Skeletal muscle tissue (tissue), 4 donors: ENCODE data around the gene KCNMA1. TPM values are rescaled to one million over a fixed set of nuclear protein-coding genes. Genes with fewer than 3 reads are reported as not detected.

Experiments
- H3K27ac ChIP-seq: one replicate; pipeline ENCODE4 v1.7.0; 2013; ENCODE audit warnings: mild to moderate bottlenecking, low read depth, low read length, inconsistent platforms
- H3K27me3 ChIP-seq, 3 donors: one replicate each; pipeline ENCODE4 v1.7.0; 2013; ENCODE audit warnings: low read length in 3 of 3; ENCODE audit not compliant: control insufficient read depth in 3 of 3, insufficient read depth in 3 of 3
- H3K36me3 ChIP-seq, 3 donors: one replicate each; pipeline ENCODE4 v1.7.0; 2013; ENCODE audit warnings: low read length in 3 of 3; ENCODE audit not compliant: control insufficient read depth in 3 of 3, insufficient read depth in 3 of 3
- H3K4me1 ChIP-seq, 3 donors: one replicate each; pipeline ENCODE4 v1.7.0; 2013; ENCODE audit warnings: low read length in 3 of 3, mild to moderate bottlenecking in 3 of 3; ENCODE audit not compliant: control insufficient read depth in 3 of 3, insufficient read depth in 3 of 3
- H3K4me3 ChIP-seq, 3 donors: one replicate each; pipeline ENCODE4 v1.7.0; 2013; ENCODE audit warnings: low read length in 3 of 3
- H3K9ac ChIP-seq, 3 donors: one replicate each; pipeline ENCODE4 v1.7.0; 2013; ENCODE audit warnings: low read length in 3 of 3, mild to moderate bottlenecking in 3 of 3, moderate library complexity in 2 of 3, low read depth in 1 of 3
- H3K9me3 ChIP-seq, 3 donors: one replicate each; pipeline ENCODE4 v1.7.0; 2013; ENCODE audit warnings: low read length in 3 of 3; ENCODE audit not compliant: control insufficient read depth in 3 of 3
- total RNA-seq: library from RNA; depleted of rRNA; stranded (reverse); fragments of >200 nt; gene quantifications from one replicate; pipeline ENCODE4 v1.2.3, GENCODE V29; 2014
- donor health status: Osteomylitis.

The KCNMA1 gene
- total RNA-seq, 1 donor from 2014 or later: 18.8 TPM

DNA sequence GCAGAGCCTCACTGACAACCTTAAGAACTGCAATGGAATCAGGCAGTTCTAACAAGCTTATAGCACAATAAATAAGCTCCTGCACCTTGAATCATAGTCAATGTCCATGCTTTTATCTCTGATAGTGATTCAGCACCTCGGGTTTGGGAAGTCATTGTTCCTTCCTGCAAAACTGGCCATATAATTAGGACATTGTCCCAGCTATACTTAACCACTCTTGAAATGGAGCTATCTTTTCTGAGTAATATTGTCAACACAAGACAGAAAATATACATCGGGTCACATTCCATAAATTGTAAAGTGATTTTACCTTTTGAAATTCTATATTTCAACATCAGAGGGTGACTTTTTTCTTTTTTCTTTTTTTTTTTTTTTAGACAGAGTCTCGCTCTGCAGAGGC lies 682.8 kb downstream of the KCNMA1 start:
- no peak overlapping the region for H3K9ac ChIP-seq
- no peaks in the 10 kb centered on the region for H3K4me1 ChIP-seq
- H3K27me3 ChIP-seq: no peaks in the 10 kb centered on the region
- H3K27ac ChIP-seq: no peak overlapping the region
- peaks cover 0 to 14% (median 3%) of the 10 kb centered on the region in 3 donors for H3K36me3 ChIP-seq
- no peaks in the 10 kb centered on the region for H3K9me3 ChIP-seq
- H3K4me3 ChIP-seq: no peak overlapping the region

- Histone ChIP-seq H3K9me3 (no peaks in the 10 kb centered on the region), H3K4me1 (no peaks in the 10 kb centered on the region), H3K27ac (no peak overlapping the region), H3K27me3 (no peaks in the 10 kb centered on the region), H3K9ac (no peak overlapping the region), H3K36me3 (peaks cover 0 to 14% (median 9%) of the 10 kb centered on the region in 3 donors), H3K4me3 (no peak overlapping the region)
Measured at GRCh38 chr10:76950354-76950753, 687.3 kb downstream of the KCNMA1 start.

- no peak overlapping the region for H3K9ac ChIP-seq
- no peak overlapping the region for H3K4me3 ChIP-seq
- H3K27me3 ChIP-seq: no peaks in the 10 kb centered on the region
- no peaks in the 10 kb centered on the region for H3K9me3 ChIP-seq
- no peak overlapping the region for H3K27ac ChIP-seq
- peaks cover 0 to 18% (median 5%) of the 10 kb centered on the region in 3 donors for H3K36me3 ChIP-seq
- H3K4me1 ChIP-seq: no peaks in the 10 kb centered on the region
Measured at GRCh38 chr10:76946270-76946669, 691.3 kb downstream of the KCNMA1 start.

DNA sequence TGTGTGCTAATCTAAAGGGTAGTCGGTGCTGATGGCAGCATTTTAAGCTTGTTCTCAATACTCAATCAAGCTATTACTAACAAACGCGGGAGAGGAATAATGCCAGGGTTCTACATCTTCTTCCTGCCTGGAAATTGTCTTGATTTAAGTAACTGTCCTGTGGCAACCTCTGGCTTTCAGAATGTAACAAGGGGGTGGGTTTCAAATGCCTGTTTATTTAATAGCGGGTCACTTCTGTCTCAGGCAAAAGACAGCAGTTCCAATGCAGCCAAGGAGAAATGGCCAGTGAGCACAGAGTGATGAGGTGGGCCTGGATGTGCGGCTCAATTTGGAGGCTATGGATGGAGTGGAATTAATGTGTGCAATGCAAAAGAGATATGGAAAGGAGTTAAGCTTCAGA lies 692.4 kb downstream of the KCNMA1 start:
- no peak overlapping the region for H3K4me3 ChIP-seq
- H3K36me3 ChIP-seq: peaks cover 0 to 18% (median 5%) of the 10 kb centered on the region in 3 donors
- no peak overlapping the region for H3K9ac ChIP-seq

GRCh38 chr10:76944640-76945039 lies 693.0 kb downstream of the KCNMA1 start:
- no peak overlapping the region for H3K4me3 ChIP-seq
- H3K27me3 ChIP-seq: no peaks in the 10 kb centered on the region
- H3K9me3 ChIP-seq: no peaks in the 10 kb centered on the region
- H3K9ac ChIP-seq: no peak overlapping the region
- H3K27ac ChIP-seq: no peak overlapping the region
- no peaks in the 10 kb centered on the region for H3K4me1 ChIP-seq
- H3K36me3 ChIP-seq: peaks cover 0 to 18% (median 5%) of the 10 kb centered on the region in 3 donors

More for the DNA sequence above, 692.4 kb downstream of the KCNMA1 start:
- Histone ChIP-seq H3K27ac (no peak overlapping the region), H3K4me1 (no peaks in the 10 kb centered on the region), H3K9me3 (no peaks in the 10 kb centered on the region), H3K27me3 (no peaks in the 10 kb centered on the region)

GRCh38 chr10:76942628-76943416 lies 694.8 kb downstream of the KCNMA1 start:
- no peak overlapping the region for H3K4me3 ChIP-seq
- no peaks in the 10 kb centered on the region for H3K9me3 ChIP-seq
- no peak overlapping the region for H3K27ac ChIP-seq
- peaks cover 0 to 18% (median 0%) of the 10 kb centered on the region in 3 donors for H3K36me3 ChIP-seq
- H3K4me1 ChIP-seq: no peaks in the 10 kb centered on the region
- H3K9ac ChIP-seq: no peak overlapping the region
- H3K27me3 ChIP-seq: no peaks in the 10 kb centered on the region

DNA sequence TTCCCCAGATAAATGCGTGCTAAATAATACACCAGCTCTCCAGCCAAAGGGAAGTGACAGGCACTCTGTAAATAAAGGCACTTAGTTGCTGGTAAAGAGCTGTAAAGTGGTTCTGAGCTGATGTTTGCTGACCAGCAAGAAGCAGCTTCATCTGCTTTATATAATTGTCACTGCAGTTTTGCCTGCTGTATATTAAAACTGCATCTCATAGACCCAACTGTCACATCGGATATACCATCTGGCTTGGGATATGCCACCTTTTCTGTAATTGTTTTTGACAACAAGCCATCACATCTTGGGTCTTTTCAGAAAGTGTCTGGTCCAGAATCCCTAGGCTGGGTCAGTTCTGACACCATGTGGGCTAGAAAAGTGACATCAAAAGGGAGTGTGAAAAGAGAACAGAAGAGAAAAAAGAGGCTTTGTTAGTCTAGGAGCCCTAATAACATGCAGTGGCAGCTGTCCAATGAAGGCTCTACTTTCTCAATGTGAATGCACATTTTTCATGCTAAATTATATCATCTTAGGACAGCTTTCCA lies 697.6 kb downstream of the KCNMA1 start:
- no peak overlapping the region for H3K9ac ChIP-seq
- H3K4me3 ChIP-seq: no peak overlapping the region
- no peaks in the 10 kb centered on the region for H3K4me1 ChIP-seq
- no peak overlapping the region for H3K27ac ChIP-seq
- no peaks in the 10 kb centered on the region for H3K9me3 ChIP-seq
- peaks cover 0 to 18% (median 0%) of the 10 kb centered on the region in 3 donors for H3K36me3 ChIP-seq
- no peaks in the 10 kb centered on the region for H3K27me3 ChIP-seq

DNA sequence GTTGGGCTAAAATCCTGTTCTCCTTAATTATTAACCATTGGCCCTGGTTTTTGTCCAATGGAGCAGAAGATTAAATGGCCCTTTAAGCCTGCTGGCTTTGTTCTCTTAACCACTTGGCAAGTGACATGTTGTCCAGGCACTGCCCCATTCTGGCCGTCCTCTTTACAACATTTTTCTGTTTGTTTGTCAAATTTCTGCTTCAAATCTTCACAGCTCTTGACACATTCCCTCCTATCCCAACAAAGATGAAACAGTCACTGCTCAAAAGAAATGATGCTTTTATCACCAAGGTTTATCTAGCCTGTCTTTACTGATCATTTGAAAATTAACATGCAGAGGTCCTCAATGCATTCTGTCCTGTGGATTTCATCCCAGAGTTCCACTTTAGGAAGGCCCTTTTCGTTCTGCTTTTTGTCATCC lies 700.4 kb downstream of the KCNMA1 start:
- Histone ChIP-seq H3K4me3 (no peak overlapping the region), H3K4me1 (no peaks in the 10 kb centered on the region), H3K27me3 (no peaks in the 10 kb centered on the region), H3K27ac (no peak overlapping the region), H3K9ac (no peak overlapping the region), H3K36me3 (no peaks in the 10 kb centered on the region), H3K9me3 (no peaks in the 10 kb centered on the region)

DNA sequence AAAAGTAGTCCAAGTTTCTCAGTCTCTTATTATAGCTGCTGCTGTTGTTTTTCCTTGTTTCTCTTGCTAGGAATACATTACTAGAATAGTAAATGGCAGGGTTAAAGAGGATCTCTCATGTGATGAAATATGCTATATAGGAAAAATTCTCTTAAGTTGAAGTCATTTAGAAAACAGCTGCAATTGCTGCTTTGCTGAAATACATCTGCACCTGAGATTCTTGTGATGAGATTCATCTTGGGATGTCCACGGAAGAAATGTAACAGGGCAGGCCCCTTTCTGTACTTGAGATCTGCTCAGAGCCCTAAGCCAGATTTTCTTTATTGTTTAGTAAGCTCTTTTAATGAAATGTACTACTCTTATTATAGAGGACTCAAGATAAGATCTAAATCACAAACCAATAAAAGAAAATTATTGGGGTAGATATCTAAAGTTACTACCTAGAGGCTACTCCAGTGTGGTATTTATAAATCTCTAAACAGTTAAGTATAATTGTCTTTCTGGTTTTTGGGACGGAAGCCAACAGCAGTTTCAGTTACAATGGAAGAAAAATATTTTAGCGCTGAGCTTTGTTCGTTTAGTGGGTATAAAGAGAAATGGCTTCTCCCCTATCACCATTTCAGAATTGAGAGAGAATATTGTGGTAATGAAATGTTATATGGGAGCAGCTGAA lies 701.5 kb downstream of the KCNMA1 start:
- no peak overlapping the region for H3K4me3 ChIP-seq
- no peak overlapping the region for H3K27ac ChIP-seq
- no peak overlapping the region for H3K9ac ChIP-seq
- no peaks in the 10 kb centered on the region for H3K4me1 ChIP-seq
- H3K9me3 ChIP-seq: no peaks in the 10 kb centered on the region
- H3K36me3 ChIP-seq: no peaks in the 10 kb centered on the region
- no peaks in the 10 kb centered on the region for H3K27me3 ChIP-seq

GRCh38 chr10:76928565-76928964 lies 709.0 kb downstream of the KCNMA1 start:
- Histone ChIP-seq H3K27me3 (no peaks in the 10 kb centered on the region), H3K4me3 (no peak overlapping the region), H3K36me3 (no peaks in the 10 kb centered on the region), H3K9me3 (no peaks in the 10 kb centered on the region), H3K4me1 (no peaks in the 10 kb centered on the region), H3K9ac (no peak overlapping the region), H3K27ac (no peak overlapping the region)
